K562 (cell line): ENCODE measurements around the gene ATF7IP. TPM values are rescaled to one million over a fixed set of nuclear protein-coding genes. Genes with fewer than 3 reads are reported as not detected.

Experiments
- ATAC-seq: fragments of 200-7000 bp; cut with Tn5 transposase; 3 replicates; pipeline ENCODE4 v1.9.1; 2020; ENCODE audit warnings: moderate library complexity
- BruUV-seq: library from RNA; stranded (reverse); fragments of 400-500 nt; replicated peaks from 2 replicates; lab custom pipeline; 2021; lab: Mats Ljungman, UMichigan
- CTCF ChIA-PET: fragments of 300-600 bp; formaldehyde crosslinking; extraction: SDS; loops from one replicate; lab custom pipeline; 2021; ENCODE audit warnings: low intra/inter-chr PET ratio; lab: Yijun Ruan, JAX
- POLR2A ChIA-PET: fragments of 300-600, 350-650 bp; sonication (Branson Sonifier 250); formaldehyde crosslinking; extraction: SDS; loops from one replicate; lab custom pipeline; 2021; ENCODE audit warnings: antibody characterized with exemption, inconsistent platforms; lab: Yijun Ruan, JAX
- DNase-seq, 4 experiments: peaks; one replicate each; pipeline versions ENCODE4 v3.0.0 to v3.0.0-alpha.2; 2011 to 2018; ENCODE audit warnings: low spot score in 3 of 4, mixed read lengths in 3 of 4; ENCODE audit errors: extremely low read depth in 1 of 4
- FAIRE-seq: peaks from 2 replicates; lab custom pipeline; 2011; peaks lifted over from hg19 to GRCh38; lab: Jason Lieb, UNC
- H2AFZ ChIP-seq: 2 replicates; pipeline ENCODE4 v1.6.0; 2011; ENCODE audit warnings: low read depth, low read length, control low read depth, inconsistent platforms
- H3K27ac ChIP-seq: fragments of 200-600 bp; 3 replicates; pipeline ENCODE4 v1.8.0; 2011; ENCODE audit warnings: low read depth, mild to moderate bottlenecking, control low read depth, inconsistent platforms, low read length, moderate library complexity, mixed read lengths; ENCODE audit errors: extremely low read depth
- H3K27me3 ChIP-seq, 2 experiments: fragments of 300-600 bp in 1 of 2; 2 replicates in 1 of 2; 3 replicates in 1 of 2; pipeline versions ENCODE4 v1.6.0 to v1.8.0; 2011; ENCODE audit warnings: inconsistent platforms in 2 of 2, low read length in 2 of 2, mild to moderate bottlenecking in 1 of 2, mixed read lengths in 1 of 2, moderate library complexity in 1 of 2; ENCODE audit not compliant: control insufficient read depth in 2 of 2, insufficient read depth in 2 of 2
- H3K36me3 ChIP-seq: fragments of 300-600 bp; 3 replicates; pipeline ENCODE4 v1.8.0; 2011; ENCODE audit warnings: mild to moderate bottlenecking, low read length, inconsistent platforms; ENCODE audit not compliant: control insufficient read depth, insufficient read depth
- H3K4me1 ChIP-seq, 2 experiments: fragments of 200-600 bp in 1 of 2; replicated peaks in 1 of 2; 2 replicates in 1 of 2; 3 replicates in 1 of 2; pipeline versions ENCODE4 v1.5.1 to v1.8.0; 2011; ENCODE audit warnings: inconsistent platforms in 2 of 2, low read length in 2 of 2, mild to moderate bottlenecking in 1 of 2, mixed read lengths in 1 of 2, moderate library complexity in 1 of 2; ENCODE audit not compliant: control insufficient read depth in 2 of 2, insufficient read depth in 2 of 2
- H3K4me2 ChIP-seq: 2 replicates; pipeline ENCODE4 v1.6.1; 2011; ENCODE audit warnings: low read length, control low read depth, inconsistent platforms, mixed read lengths; ENCODE audit not compliant: insufficient read depth
- H3K4me3 ChIP-seq: fragments of 200-600 bp; sonication (generic), shearing (Covaris generic); 2 replicates; pipeline ENCODE4 v1.5.1; 2016; ENCODE audit warnings: control low read depth, inconsistent platforms
- H3K79me2 ChIP-seq: fragments of 200-600 bp; 3 replicates; pipeline ENCODE4 v1.8.0; 2011; ENCODE audit warnings: low read length, inconsistent platforms; ENCODE audit not compliant: control insufficient read depth, insufficient read depth
- H3K9ac ChIP-seq, 2 experiments: 2 replicates each; pipeline versions ENCODE4 v1.6.0 to v1.6.1; 2011; ENCODE audit warnings: low read depth in 2 of 2, low read length in 2 of 2, control low read depth in 1 of 2, inconsistent platforms in 1 of 2, mild to moderate bottlenecking in 1 of 2, mixed read lengths in 1 of 2; ENCODE audit not compliant: insufficient read depth in 1 of 2
- H3K9me1 ChIP-seq: one replicate; pipeline ENCODE4 v1.6.0; 2011; ENCODE audit warnings: inconsistent platforms, mild to moderate bottlenecking, low read length, moderate library complexity; ENCODE audit not compliant: control insufficient read depth, insufficient read depth
- H3K9me3 ChIP-seq: replicated peaks from 2 replicates; pipeline ENCODE4 v1.5.1; 2011; ENCODE audit warnings: low read depth, low read length, inconsistent platforms; ENCODE audit not compliant: control insufficient read depth, insufficient read depth
- H4K20me1 ChIP-seq: replicated peaks from 2 replicates; pipeline ENCODE4 v1.6.1; 2011; ENCODE audit warnings: low read length, inconsistent platforms, mixed read lengths; ENCODE audit not compliant: control insufficient read depth, insufficient read depth
- CCAR2 ChIP-seq: fragments of 200-400 bp; formaldehyde crosslinking; IDR thresholded peaks from 2 replicates; pipeline ENCODE4 v1.6.1; 2017; ENCODE audit warnings: mild to moderate bottlenecking, low read depth, low read length
- CEBPB ChIP-seq: fragments of 450-650 bp; IDR thresholded peaks from 2 replicates; pipeline ENCODE4 v1.6.1; 2016; ENCODE audit warnings: missing genetic modification characterization, missing compliant biosample characterization
- GATAD2A ChIP-seq: fragments of 450-650 bp; IDR thresholded peaks from 2 replicates; pipeline ENCODE4 v1.6.1; 2017
- HDAC8 ChIP-seq: fragments of 450-650 bp; IDR thresholded peaks from 2 replicates; pipeline ENCODE4 v1.6.1; 2016; ENCODE audit warnings: mild to moderate bottlenecking, missing genetic modification characterization, moderate library complexity, missing compliant biosample characterization
- HMG20A ChIP-seq: fragments of 450-650 bp; formaldehyde crosslinking; conservative IDR thresholded peaks from 2 replicates; pipeline ENCODE4 v1.4.0; 2020; ENCODE audit warnings: mild to moderate bottlenecking, mixed read lengths
- L3MBTL2 ChIP-seq: fragments of 450-650 bp; IDR thresholded peaks from 2 replicates; pipeline ENCODE4 v1.6.1; 2016; ENCODE audit warnings: mild to moderate bottlenecking, moderate library complexity
- POU5F1 ChIP-seq: fragments of 150-350 bp; IDR thresholded peaks from 2 replicates; pipeline ENCODE4 v1.6.1; 2014; ENCODE audit warnings: borderline replicate concordance, low read length, low read depth, mild to moderate bottlenecking; ENCODE audit not compliant: partially characterized antibody
- RBM15 ChIP-seq: fragments of 200-400 bp; formaldehyde crosslinking; IDR thresholded peaks from 2 replicates; pipeline ENCODE4 v1.6.1; 2018; ENCODE audit warnings: mild to moderate bottlenecking, low read length, moderate library complexity; ENCODE audit not compliant: insufficient read depth
- SREBF2 ChIP-seq: sonication (generic); formaldehyde crosslinking; IDR thresholded peaks from 2 replicates; pipeline ENCODE4 v1.4.0; 2020; ENCODE audit warnings: mild to moderate bottlenecking, missing genetic modification reagents
- SRF ChIP-seq, 2 experiments: fragments of 250-450, 450-650 bp in 1 of 2; sonication (Bioruptor Pico) in 1 of 2; sonication (generic) in 1 of 2; formaldehyde crosslinking; IDR thresholded peaks; 2 replicates each; pipeline versions ENCODE4 v1.5.0 to v1.5.1; 2020 to 2022; ENCODE audit warnings: mild to moderate bottlenecking in 1 of 2, missing genetic modification reagents in 1 of 2
- STAT5A ChIP-seq: IDR thresholded peaks from 2 replicates; pipeline ENCODE4 v1.6.1; 2012; ENCODE audit warnings: low read length, inconsistent platforms, borderline replicate concordance
- STAT6 ChIP-seq: sonication (generic); formaldehyde crosslinking; IDR thresholded peaks from 2 replicates; pipeline ENCODE4 v1.8.1; 2023; ENCODE audit warnings: mild to moderate bottlenecking, missing genetic modification reagents
- UBTF ChIP-seq, 2 experiments: IDR thresholded peaks; 2 replicates each; pipeline ENCODE4 v1.6.1; 2012; ENCODE audit warnings: improper control_type of control experiment in 2 of 2, low read depth in 2 of 2, low read length in 2 of 2, borderline replicate concordance in 1 of 2
- ZFP1 ChIP-seq: fragments of 450-650 bp; formaldehyde crosslinking; IDR thresholded peaks from 2 replicates; pipeline ENCODE4 v1.4.0; 2020; ENCODE audit warnings: mild to moderate bottlenecking, mixed read lengths
- ZNF785 ChIP-seq: fragments of 250-450 bp; sonication (Bioruptor Pico); IDR thresholded peaks from 2 replicates; pipeline ENCODE4 v1.4.0; 2020; ENCODE audit warnings: mild to moderate bottlenecking
- WGBS: fragments of 100-300 bp; shearing (Covaris generic); methylation state at CpG from one replicate; pipeline ENCODE4 v1.1.6; 2016; ENCODE audit warnings: low coverage, mixed read lengths; ENCODE audit not compliant: insufficient coverage; ENCODE audit errors: missing lambda C conversion rate; 5-methylcytosine and 5-hydroxymethylcytosine counted together
- in situ Hi-C: fragments of 300-500 bp; cut with MboI; formaldehyde crosslinking; loops from 4 replicates; pipeline ENCODE4 v1.15.0; 2018; ENCODE audit warnings: inconsistent platforms, mixed read lengths
- intact Hi-C: fragments of 100-400 bp; cut with micrococcal nuclease; formaldehyde crosslinking; loops from 2 replicates; pipeline ENCODE4 v1.14.2; 2022
- polyA plus RNA-seq, 8 experiments: library from polyadenylated mRNA; depleted of rRNA in 4 of 8; stranded (reverse) in 5 of 8; unstranded in 3 of 8; fragments of >200 nt; fragmentation: Nextera tagmentation in 2 of 8; fragmentation: Illumina TruSeq in 1 of 8; extraction: Ambion mirVana in 2 of 8; extraction: Trizol in 1 of 8; gene quantifications; 2 replicates each; pipeline versions ENCODE4 v1.2.1 to v1.2.3, GENCODE V29; 2011 to 2014; ENCODE audit warnings: inconsistent platforms in 1 of 8, missing spikeins in 1 of 8
- total RNA-seq, 7 experiments: library from RNA; depleted of rRNA in 6 of 7; stranded (reverse); fragments of >200 nt in 6 of 7; fragmentation: Illumina TruSeq in 2 of 7; extraction: Trizol in 2 of 7; gene quantifications; 2 replicates each; pipeline versions ENCODE4 v1.2.1 to v1.2.3, GENCODE V29; 2011 to 2021; ENCODE audit warnings: low replicate concordance in 1 of 7

The ATF7IP gene
- total and polyA plus RNA-seq, 9 of the 15 experiments (the other 6 are each of a cell fraction or from before 2014, with no cell fraction given) = 2.8 to 27.1 (median 11.0) TPM

DNA sequence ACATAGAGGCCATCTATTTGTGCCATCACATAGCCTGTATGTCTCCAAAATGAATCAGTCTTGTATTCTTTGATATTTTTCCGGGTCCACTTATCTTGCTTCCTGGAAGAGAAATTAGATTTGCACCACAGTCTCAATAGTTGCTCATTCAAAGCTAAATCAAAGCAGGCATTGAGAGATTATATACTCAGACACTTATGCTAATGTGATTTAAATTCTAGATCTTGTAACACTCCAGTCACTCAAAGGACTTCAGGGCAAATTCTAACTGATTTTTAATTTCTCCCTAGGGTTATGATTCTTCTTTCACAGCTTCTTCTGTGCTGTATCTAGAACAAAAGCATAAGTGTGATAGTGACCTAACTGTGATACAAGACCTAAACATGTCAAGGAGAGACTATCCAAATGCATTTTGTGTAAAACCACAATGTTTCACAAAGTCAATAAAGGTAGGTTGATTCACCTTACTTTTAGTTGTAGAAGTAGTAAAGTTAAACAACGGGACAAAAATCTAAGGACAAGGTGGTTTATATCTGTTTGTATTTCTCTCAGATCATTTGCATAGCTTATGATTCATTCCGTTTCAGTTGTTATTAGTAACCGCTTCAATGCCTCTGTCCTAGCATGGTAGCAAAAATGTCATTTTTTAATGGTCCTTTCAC, 175.4 kb downstream of the ATF7IP start:
- DNase-seq (no peak), ATAC-seq (no peak)
- H3K36me3 ChIP-seq = peaks cover 3% of the 10 kb centered on the region; the same call in 1 of the 3 replicates
- no peaks in the 10 kb centered on the region; a peak in 1 of 5 replicates for H3K4me1 ChIP-seq
- TF ChIP-seq ZFP1 (CRISPR knock-in tag) (no peak), SREBF2 (CRISPR knock-in tag) (no peak), L3MBTL2 (no peak), POU5F1 (no peak), RBM15 (no peak), CEBPB (tag) (no peak), SRF (CRISPR knock-in tag; IDR thresholded peaks at IDR 0.05) (no peak), HMG20A (CRISPR knock-in tag) (no peak), ZNF785 (CRISPR knock-in tag) (no peak), GATAD2A (no peak), HDAC8 (tag) (no peak), CCAR2 (no peak), STAT6 (CRISPR knock-in tag) (no peak), STAT5A (no peak), UBTF (IDR thresholded peaks at IDR 0.05; ENCODE audit: borderline replicate concordance in 1 of 2, low read depth in 2 of 2, low read length in 2 of 2) (no peak)
- TF ChIP-seq, all 486 proteins: peak for 0
- no peak overlapping the region for H3K4me2 ChIP-seq
- no peaks in the 10 kb centered on the region for H3K27me3 ChIP-seq
- no peaks in the 10 kb centered on the region for H3K9me1 ChIP-seq
- WGBS = 39% methylated on average over 4 of the region's 4 CpGs
- H3K4me3 ChIP-seq = no peak overlapping the region
- in situ Hi-C loops = no loop called here
- H3K9ac ChIP-seq = no peak overlapping the region
- no peaks in the 10 kb centered on the region for H4K20me1 ChIP-seq
- intact Hi-C loops = no loop called here
- BruUV-seq = no TSS peak
- H2AFZ ChIP-seq = no peak overlapping the region
- H3K27ac ChIP-seq = no peak overlapping the region
- no peaks in the 10 kb centered on the region for H3K79me2 ChIP-seq
- no peaks in the 10 kb centered on the region for H3K9me3 ChIP-seq
- no peak for FAIRE-seq
- CTCF ChIA-PET = no interaction called here
- POLR2A ChIA-PET = no interaction called here
